ENCODE data around the gene FREM2.

The FREM2 gene

GRCh38 chr13:38803531-38803930 is 116.7 kb downstream of the FREM2 start:
- Mint-ChIP-seq H3K9me3 (peaks cover 19% of the 10 kb centered on the region), H3K36me3 (ENCODE audit: low read depth) (no peaks in the 10 kb centered on the region), H3K27me3 (no peaks in the 10 kb centered on the region), H3K27ac (no peak overlapping the region), H3K4me1 (ENCODE audit: low read depth) (no peaks in the 10 kb centered on the region), H3K4me3 (no peak overlapping the region)
- intact Hi-C loops (cut with micrococcal nuclease) = no loop called here

GRCh38 chr13:38804061-38804460 is 117.2 kb downstream of the FREM2 start:
- Mint-ChIP-seq H3K27ac (no peak overlapping the region), H3K4me1 (ENCODE audit: low read depth) (no peaks in the 10 kb centered on the region), H3K36me3 (ENCODE audit: low read depth) (no peaks in the 10 kb centered on the region), H3K4me3 (no peak overlapping the region), H3K9me3 (peaks cover 20% of the 10 kb centered on the region), H3K27me3 (no peaks in the 10 kb centered on the region)
- intact Hi-C loops (cut with micrococcal nuclease) = no loop called here

- no peaks in the 10 kb centered on the region for H3K4me1 Mint-ChIP-seq (ENCODE audit: low read depth)
- H3K27me3 Mint-ChIP-seq = no peaks in the 10 kb centered on the region
- no peak overlapping the region for H3K27ac Mint-ChIP-seq
- no peak overlapping the region for H3K4me3 Mint-ChIP-seq
- no peaks in the 10 kb centered on the region for H3K36me3 Mint-ChIP-seq (ENCODE audit: low read depth)
- H3K9me3 Mint-ChIP-seq = peaks cover 24% of the 10 kb centered on the region
- intact Hi-C loops (cut with micrococcal nuclease) = no loop called here
Observed at GRCh38 chr13:38804536-38804935, 117.7 kb downstream of the FREM2 start.

- Mint-ChIP-seq H3K4me1 (ENCODE audit: low read depth) (no peaks in the 10 kb centered on the region), H3K4me3 (no peak overlapping the region), H3K27ac (no peak overlapping the region), H3K9me3 (peaks cover 55% of the 10 kb centered on the region), H3K27me3 (no peaks in the 10 kb centered on the region), H3K36me3 (ENCODE audit: low read depth) (no peaks in the 10 kb centered on the region)
- intact Hi-C loops (cut with micrococcal nuclease) = no loop called here
Observed at GRCh38 chr13:38814331-38814730, 127.5 kb downstream of the FREM2 start.

- Mint-ChIP-seq H3K4me3 (no peak overlapping the region), H3K36me3 (ENCODE audit: low read depth) (no peaks in the 10 kb centered on the region), H3K27me3 (no peaks in the 10 kb centered on the region), H3K9me3 (peaks cover 18% of the 10 kb centered on the region), H3K27ac (no peak overlapping the region), H3K4me1 (ENCODE audit: low read depth) (no peaks in the 10 kb centered on the region)
- intact Hi-C loops (cut with micrococcal nuclease) = no loop called here
Observed at GRCh38 chr13:38819053-38819452, 132.2 kb downstream of the FREM2 start.

- Mint-ChIP-seq H3K27ac (no peak overlapping the region), H3K36me3 (ENCODE audit: low read depth) (no peaks in the 10 kb centered on the region), H3K4me1 (ENCODE audit: low read depth) (no peaks in the 10 kb centered on the region), H3K4me3 (no peak overlapping the region), H3K9me3 (peaks cover 12% of the 10 kb centered on the region), H3K27me3 (no peaks in the 10 kb centered on the region)
- intact Hi-C loops (cut with micrococcal nuclease) = no loop called here
Observed at GRCh38 chr13:38819596-38819995, 132.7 kb downstream of the FREM2 start.

- no peaks in the 10 kb centered on the region for H3K27me3 Mint-ChIP-seq
- no peaks in the 10 kb centered on the region for H3K36me3 Mint-ChIP-seq (ENCODE audit: low read depth)
- no peak overlapping the region for H3K4me3 Mint-ChIP-seq
- intact Hi-C loops (cut with micrococcal nuclease) = no loop called here
- no peaks in the 10 kb centered on the region for H3K9me3 Mint-ChIP-seq
- no peaks in the 10 kb centered on the region for H3K4me1 Mint-ChIP-seq (ENCODE audit: low read depth)
- no peak overlapping the region for H3K27ac Mint-ChIP-seq
Observed at GRCh38 chr13:38821770-38822551, 135.1 kb downstream of the FREM2 start.

- Mint-ChIP-seq H3K4me3 (no peak overlapping the region), H3K36me3 (ENCODE audit: low read depth) (no peaks in the 10 kb centered on the region), H3K27ac (no peak overlapping the region), H3K27me3 (no peaks in the 10 kb centered on the region), H3K4me1 (ENCODE audit: low read depth) (no peaks in the 10 kb centered on the region), H3K9me3 (no peaks in the 10 kb centered on the region)
- intact Hi-C loops (cut with micrococcal nuclease) = no loop called here
Observed at GRCh38 chr13:38824342-38824741, 137.5 kb downstream of the FREM2 start.

- Mint-ChIP-seq H3K27me3 (no peaks in the 10 kb centered on the region), H3K36me3 (ENCODE audit: low read depth) (no peaks in the 10 kb centered on the region), H3K27ac (no peak overlapping the region), H3K4me3 (no peak overlapping the region), H3K4me1 (ENCODE audit: low read depth) (no peaks in the 10 kb centered on the region), H3K9me3 (no peaks in the 10 kb centered on the region)
- intact Hi-C loops (cut with micrococcal nuclease) = no loop called here
Observed at GRCh38 chr13:38826182-38826813, 139.4 kb downstream of the FREM2 start.

- intact Hi-C loops (cut with micrococcal nuclease) = no loop called here
- no peak overlapping the region for H3K27ac Mint-ChIP-seq
- no peaks in the 10 kb centered on the region for H3K4me1 Mint-ChIP-seq (ENCODE audit: low read depth)
- H3K36me3 Mint-ChIP-seq (ENCODE audit: low read depth) = no peaks in the 10 kb centered on the region
- no peak overlapping the region for H3K4me3 Mint-ChIP-seq
- H3K9me3 Mint-ChIP-seq = no peaks in the 10 kb centered on the region
- H3K27me3 Mint-ChIP-seq = no peaks in the 10 kb centered on the region
Observed at GRCh38 chr13:38830442-38831045, 143.7 kb downstream of the FREM2 start.

- Mint-ChIP-seq H3K4me1 (ENCODE audit: low read depth) (no peaks in the 10 kb centered on the region), H3K27ac (no peak overlapping the region), H3K27me3 (no peaks in the 10 kb centered on the region), H3K36me3 (ENCODE audit: low read depth) (no peaks in the 10 kb centered on the region), H3K9me3 (no peaks in the 10 kb centered on the region), H3K4me3 (no peak overlapping the region)
- intact Hi-C loops (cut with micrococcal nuclease) = no loop called here
Observed at GRCh38 chr13:38844581-38844980, 157.7 kb downstream of the FREM2 start.

GRCh38 chr13:38848360-38848759 is 161.5 kb downstream of the FREM2 start:
- no peak overlapping the region for H3K27ac Mint-ChIP-seq
- H3K4me1 Mint-ChIP-seq (ENCODE audit: low read depth) = no peaks in the 10 kb centered on the region
- no peaks in the 10 kb centered on the region for H3K9me3 Mint-ChIP-seq
- intact Hi-C loops (cut with micrococcal nuclease) = no loop called here
- no peak overlapping the region for H3K4me3 Mint-ChIP-seq
- H3K27me3 Mint-ChIP-seq = no peaks in the 10 kb centered on the region
- no peaks in the 10 kb centered on the region for H3K36me3 Mint-ChIP-seq (ENCODE audit: low read depth)

- Mint-ChIP-seq H3K4me3 (no peak overlapping the region), H3K36me3 (ENCODE audit: low read depth) (no peaks in the 10 kb centered on the region), H3K27me3 (no peaks in the 10 kb centered on the region), H3K9me3 (no peaks in the 10 kb centered on the region), H3K4me1 (ENCODE audit: low read depth) (no peaks in the 10 kb centered on the region), H3K27ac (no peak overlapping the region)
- intact Hi-C loops (cut with micrococcal nuclease) = no loop called here
Observed at GRCh38 chr13:38849315-38849714, 162.4 kb downstream of the FREM2 start.

- H3K4me3 Mint-ChIP-seq = no peak overlapping the region
- no peaks in the 10 kb centered on the region for H3K36me3 Mint-ChIP-seq (ENCODE audit: low read depth)
- H3K9me3 Mint-ChIP-seq = no peaks in the 10 kb centered on the region
- H3K4me1 Mint-ChIP-seq (ENCODE audit: low read depth) = no peaks in the 10 kb centered on the region
- H3K27ac Mint-ChIP-seq = no peak overlapping the region
- H3K27me3 Mint-ChIP-seq = no peaks in the 10 kb centered on the region
- intact Hi-C loops (cut with micrococcal nuclease) = no loop called here
Observed at GRCh38 chr13:38850868-38851626, 164.2 kb downstream of the FREM2 start.
